GM21529 (cell line): ENCODE measurements around the gene HHIPL1.

Experiments
- ATAC-seq: cut with Tn5 transposase; IDR thresholded peaks from one replicate; pipeline ENCODE4 v1.9.1; 2021; ENCODE audit not compliant: unreplicated experiment

HHIPL1 gene

GRCh38 chr14:99687284-99688209 is 42.6 kb downstream of the HHIPL1 start:
- ATAC-seq, result no peak

GRCh38 chr14:99688210-99688581 is 43.3 kb downstream of the HHIPL1 start:
- no peak for ATAC-seq

GRCh38 chr14:99688629-99689028 is 43.7 kb downstream of the HHIPL1 start:
- ATAC-seq, result no peak

DNA sequence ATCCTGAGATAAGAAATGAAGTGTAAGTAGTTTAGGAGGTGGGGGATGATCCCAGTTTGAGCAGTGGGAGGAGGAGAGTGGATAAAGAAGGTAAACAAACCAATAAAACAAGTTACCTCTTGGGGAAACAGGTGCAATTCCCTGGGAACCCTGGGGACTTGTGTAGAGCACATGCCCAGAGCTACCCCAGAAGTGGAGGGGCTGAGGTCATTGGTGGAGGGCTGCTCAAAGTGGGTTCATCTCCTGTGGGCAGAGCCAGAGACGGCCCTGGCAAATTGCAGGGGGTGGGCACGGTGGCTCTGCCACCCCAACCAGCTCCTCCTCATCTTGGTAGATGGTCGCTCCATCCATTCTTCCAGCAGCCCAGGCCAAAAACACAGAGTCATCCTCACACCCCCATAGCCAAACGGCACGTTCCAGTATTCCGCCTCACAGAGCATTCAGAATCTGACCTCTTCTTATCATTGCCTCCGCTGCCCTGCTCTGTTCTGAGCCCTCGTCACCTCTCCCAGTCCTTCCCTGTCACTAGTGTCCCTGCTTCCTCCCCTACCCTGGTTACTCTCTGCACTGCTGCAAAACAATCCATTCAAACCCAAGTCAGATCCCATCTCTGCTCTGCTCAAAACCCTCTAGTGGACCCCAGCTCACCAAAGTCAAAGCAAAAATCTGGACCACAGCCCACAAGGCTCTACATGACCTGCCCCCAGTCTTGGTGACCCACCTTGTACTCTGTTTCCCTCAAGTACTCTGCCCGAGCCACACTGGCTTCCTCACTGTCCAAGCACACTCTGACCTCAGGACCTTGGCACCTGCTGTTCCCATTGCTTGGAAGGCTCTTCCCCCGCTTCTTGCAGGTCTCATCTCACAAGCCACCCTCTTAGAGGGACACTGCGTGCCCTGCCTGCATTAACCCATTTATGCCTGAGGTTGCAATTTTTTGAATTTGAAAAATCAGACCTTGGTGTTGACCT is 44.6 kb downstream of the HHIPL1 start:
- no peak for ATAC-seq

DNA sequence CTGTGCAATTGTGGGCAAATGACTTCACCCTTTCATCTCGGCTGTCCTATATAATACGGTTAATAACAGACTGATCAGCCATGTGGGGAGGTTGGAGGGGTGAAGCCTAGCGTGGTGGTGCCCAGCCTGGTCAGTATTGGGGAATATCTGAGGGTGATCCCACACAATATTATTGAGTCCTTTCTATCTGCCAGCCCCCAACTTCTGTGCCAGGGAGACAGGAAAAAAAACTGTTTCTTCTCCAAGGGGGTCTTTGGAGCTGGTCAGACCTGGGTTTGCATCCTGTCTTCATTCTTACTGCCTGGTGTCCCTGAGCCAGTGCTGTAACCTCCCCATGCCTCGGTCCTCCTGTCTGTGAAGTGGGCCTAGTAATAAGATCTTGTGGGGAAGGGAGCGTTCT is 45.7 kb downstream of the HHIPL1 start:
- no peak for ATAC-seq

DNA sequence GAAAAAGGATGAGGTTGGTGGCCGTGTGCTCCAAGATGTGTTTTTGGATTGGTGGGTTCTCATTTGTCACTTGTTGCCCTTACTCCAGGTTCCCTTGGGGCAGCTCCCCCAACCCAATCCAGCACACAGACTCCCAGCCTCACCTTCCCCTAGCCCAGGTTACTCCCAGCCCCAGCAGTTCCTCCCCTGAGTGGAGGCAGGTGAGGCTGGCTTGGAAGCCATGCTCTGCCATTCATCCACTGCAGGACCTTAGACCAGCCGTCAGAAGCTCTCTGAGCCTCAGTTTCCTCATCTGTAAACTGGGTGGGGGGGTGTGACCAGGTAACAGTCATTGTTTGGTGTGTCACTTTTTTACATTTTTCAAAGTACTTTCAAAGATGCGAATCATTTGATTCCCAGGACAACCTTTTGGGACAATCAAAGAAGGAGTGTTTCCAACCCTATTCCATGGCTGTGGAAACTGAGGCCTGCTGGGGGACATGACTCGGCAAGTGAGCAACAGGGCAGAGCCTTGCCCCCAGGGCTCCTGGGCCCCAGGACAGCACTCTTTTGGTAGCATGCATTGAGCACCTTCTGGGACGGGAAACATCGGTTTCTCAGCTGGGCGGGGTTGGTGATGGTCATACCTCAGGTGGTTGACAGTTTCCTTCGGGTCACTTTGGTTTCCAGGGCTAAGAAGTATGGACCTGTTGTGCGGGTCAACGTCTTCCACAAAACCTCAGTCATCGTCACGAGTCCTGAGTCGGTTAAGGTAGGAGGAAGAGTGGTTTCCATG is 46.4 kb downstream of the HHIPL1 start:
- ATAC-seq, result no peak

- no peak for ATAC-seq
These were observed 49.0 kb downstream of the HHIPL1 start for GRCh38 chr14:99693918-99694317.

DNA sequence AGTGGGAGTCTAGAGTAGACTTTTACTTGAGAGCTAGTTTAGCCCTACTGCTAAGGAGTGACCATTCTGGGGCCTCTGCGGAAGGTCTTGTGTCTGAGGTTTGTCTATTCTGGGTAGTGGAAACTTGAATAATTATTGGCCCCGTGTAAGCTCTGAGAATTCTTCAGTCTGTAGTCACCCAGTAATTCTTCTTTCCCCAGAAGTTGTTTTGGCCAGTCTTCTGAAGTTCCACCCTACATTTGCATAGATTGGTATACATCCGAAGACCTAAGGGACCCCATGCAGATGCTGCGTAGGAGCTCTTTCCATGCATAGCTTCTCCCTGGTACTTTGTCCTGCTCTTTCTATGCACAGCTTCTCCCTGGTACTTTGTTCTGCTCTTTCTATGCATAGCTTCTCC is 52.0 kb downstream of the HHIPL1 start:
- no peak for ATAC-seq

- no peak for ATAC-seq
These were observed 53.3 kb downstream of the HHIPL1 start for GRCh38 chr14:99698236-99698635.

- ATAC-seq, result no peak
These were observed 53.7 kb downstream of the HHIPL1 start for GRCh38 chr14:99698642-99699041.

- no peak for ATAC-seq
These were observed 54.3 kb downstream of the HHIPL1 start for GRCh38 chr14:99699085-99699760.

- ATAC-seq, result no peak
These were observed 54.9 kb downstream of the HHIPL1 start for GRCh38 chr14:99699861-99700260.

- ATAC-seq, result no peak
These were observed 55.5 kb downstream of the HHIPL1 start for GRCh38 chr14:99700379-99700778.

DNA sequence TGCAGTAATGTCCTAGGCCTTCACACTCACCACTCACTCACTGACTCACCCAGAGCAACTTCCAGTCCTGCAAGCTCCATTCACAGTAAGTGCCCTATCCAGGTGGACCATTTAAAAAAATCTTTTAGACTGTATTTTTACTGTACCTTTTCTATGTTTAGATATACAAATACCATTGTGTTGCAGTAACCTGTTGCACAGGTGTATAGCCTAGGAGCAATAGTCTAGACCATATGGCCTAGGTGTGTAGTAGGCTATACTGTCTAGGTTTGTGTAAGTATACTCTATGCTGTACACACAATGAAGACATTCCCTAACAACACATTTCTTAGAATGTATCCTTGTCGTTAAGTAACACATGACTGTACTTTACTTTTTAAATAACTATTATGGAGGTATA is 56.3 kb downstream of the HHIPL1 start:
- ATAC-seq, result no peak

GRCh38 chr14:99702115-99702514 is 57.2 kb downstream of the HHIPL1 start:
- no peak for ATAC-seq

DNA sequence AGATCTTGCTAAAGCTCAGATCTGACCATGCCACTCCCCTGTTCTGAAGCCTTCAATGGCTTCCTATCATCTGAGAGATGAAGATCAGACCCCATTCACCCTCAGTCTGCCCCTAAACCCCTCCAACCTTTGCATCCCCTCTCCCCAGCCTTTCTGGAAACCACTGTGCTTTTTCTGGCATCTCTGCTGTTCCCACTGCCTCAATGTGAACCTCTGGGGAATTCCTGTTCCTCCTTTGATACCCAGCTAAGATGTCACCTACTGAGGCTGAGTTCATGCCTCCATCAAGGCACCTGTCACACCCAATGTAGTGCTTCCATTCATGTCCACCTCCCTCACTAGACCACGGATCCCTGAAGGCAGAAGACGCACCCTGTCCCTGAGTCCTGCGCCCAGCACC is 58.5 kb downstream of the HHIPL1 start:
- no peak for ATAC-seq

GRCh38 chr14:99704037-99704436 is 59.1 kb downstream of the HHIPL1 start:
- ATAC-seq, result no peak

- no peak for ATAC-seq
These were observed 61.4 kb downstream of the HHIPL1 start for GRCh38 chr14:99706107-99706900.

- no peak for ATAC-seq
These were observed 62.5 kb downstream of the HHIPL1 start for GRCh38 chr14:99707420-99707819.

GRCh38 chr14:99707921-99708320 is 63.0 kb downstream of the HHIPL1 start:
- ATAC-seq, result no peak
